ENCODE measurements around the gene GPR148. TPM values are rescaled to one million over a fixed set of nuclear protein-coding genes. Genes with fewer than 3 reads are reported as not detected.

The GPR148 gene
- total and polyA plus RNA-seq, 5 donors from 2014 or later: not detected

- no peak within 1 kb of the TSS for H3K27ac Mint-ChIP-seq
- H3K9me3 Mint-ChIP-seq: peaks cover 0 to 1% (median 0%) of the 10 kb centered on the region in 7 donors
- H3K36me3 Mint-ChIP-seq: no peaks in the 10 kb centered on the region
- Histone ChIP-seq H3K27me3 (ENCODE audit: control insufficient read depth, insufficient read depth, low read length) (peaks cover 2% of the 10 kb centered on the region), H3K9me3 (ENCODE audit: control insufficient read depth in 2 of 2, low read length in 2 of 2) (no peaks in the 10 kb centered on the region), H3K27ac (ENCODE audit: insufficient read depth, low read length, poor library complexity, severe bottlenecking) (no peak within 1 kb of the TSS), H3K4me1 (ENCODE audit: control insufficient read depth, insufficient read depth, low read length, poor library complexity, severe bottlenecking) (no peaks in the 10 kb centered on the region), H3K4me3 (ENCODE audit: low read depth, low read length) (no peak within 1 kb of the TSS), H3K36me3 (ENCODE audit: control insufficient read depth, insufficient read depth, low read length) (no peaks in the 10 kb centered on the region)
- ATAC-seq (ENCODE audit: low read depth in 2 of 2) (no peak), DNase-seq (no peak)
- H3K4me3 Mint-ChIP-seq: peak within 1 kb of the TSS in 3 of 4 donors; percentile 41 to 74 (median 50)
- peaks cover 0 to 10% (median 3%) of the 10 kb centered on the region in 4 donors for H3K4me1 Mint-ChIP-seq
- H3K27me3 Mint-ChIP-seq: peaks cover 63% of the 10 kb centered on the region
These were observed 26.6 kb downstream of the GPR148 start, which contains the start of gene AMER3 for GRCh38 chr2:130755256-130756052. AMER3 (plus strand) TSS chr2:130755540; CDS start chr2:130762073, 6,533 bp downstream.

GRCh38 chr2:130756053-130756873 lies 27.4 kb downstream of the GPR148 start:
- H3K36me3 ChIP-seq (ENCODE audit: control insufficient read depth, insufficient read depth, low read length): no peaks in the 10 kb centered on the region
- Mint-ChIP-seq H3K27ac (no peak overlapping the region), H3K36me3 (no peaks in the 10 kb centered on the region), H3K9me3 (peaks cover 0 to 1% (median 0%) of the 10 kb centered on the region in 7 donors), H3K27me3 (peaks cover 64% of the 10 kb centered on the region), H3K4me3 (peak overlapping the region in 2 of 4 donors; percentile 68 to 70), H3K4me1 (peaks cover 0 to 10% (median 3%) of the 10 kb centered on the region in 4 donors)
- peak in 1 of 2 donors; percentile 22 for ATAC-seq (ENCODE audit: low read depth in 2 of 2)
- no peak overlapping the region for H3K4me3 ChIP-seq (ENCODE audit: low read depth, low read length)
- peaks cover 2% of the 10 kb centered on the region for H3K27me3 ChIP-seq (ENCODE audit: control insufficient read depth, insufficient read depth, low read length)
- H3K27ac ChIP-seq (ENCODE audit: insufficient read depth, low read length, poor library complexity, severe bottlenecking): no peak overlapping the region
- no peaks in the 10 kb centered on the region for H3K4me1 ChIP-seq (ENCODE audit: control insufficient read depth, insufficient read depth, low read length, poor library complexity, severe bottlenecking)
- no peaks in the 10 kb centered on the region for H3K9me3 ChIP-seq (ENCODE audit: control insufficient read depth in 2 of 2, low read length in 2 of 2)
- no peak for DNase-seq

GRCh38 chr2:130756874-130757668 lies 28.2 kb downstream of the GPR148 start:
- Mint-ChIP-seq H3K4me3 (peak overlapping the region in 2 of 4 donors; percentile 68 to 70), H3K9me3 (peaks cover 0 to 1% (median 0%) of the 10 kb centered on the region in 7 donors), H3K36me3 (no peaks in the 10 kb centered on the region), H3K4me1 (peaks cover 0 to 10% (median 3%) of the 10 kb centered on the region in 4 donors), H3K27me3 (peaks cover 65% of the 10 kb centered on the region), H3K27ac (no peak overlapping the region)
- Histone ChIP-seq H3K27ac (ENCODE audit: insufficient read depth, low read length, poor library complexity, severe bottlenecking) (no peak overlapping the region), H3K27me3 (ENCODE audit: control insufficient read depth, insufficient read depth, low read length) (peaks cover 2% of the 10 kb centered on the region), H3K36me3 (ENCODE audit: control insufficient read depth, insufficient read depth, low read length) (no peaks in the 10 kb centered on the region), H3K9me3 (ENCODE audit: control insufficient read depth in 2 of 2, low read length in 2 of 2) (no peaks in the 10 kb centered on the region), H3K4me3 (ENCODE audit: low read depth, low read length) (no peak overlapping the region), H3K4me1 (ENCODE audit: control insufficient read depth, insufficient read depth, low read length, poor library complexity, severe bottlenecking) (no peaks in the 10 kb centered on the region)
- ATAC-seq (ENCODE audit: low read depth in 2 of 2): no peak
- no peak for DNase-seq

GRCh38 chr2:130759906-130760753 lies 31.3 kb downstream of the GPR148 start:
- Histone ChIP-seq H3K4me1 (ENCODE audit: control insufficient read depth, insufficient read depth, low read length, poor library complexity, severe bottlenecking) (no peaks in the 10 kb centered on the region), H3K9me3 (ENCODE audit: control insufficient read depth in 2 of 2, low read length in 2 of 2) (no peaks in the 10 kb centered on the region), H3K4me3 (ENCODE audit: low read depth, low read length) (no peak overlapping the region), H3K27me3 (ENCODE audit: control insufficient read depth, insufficient read depth, low read length) (peaks cover 2% of the 10 kb centered on the region), H3K27ac (ENCODE audit: insufficient read depth, low read length, poor library complexity, severe bottlenecking) (no peak overlapping the region), H3K36me3 (ENCODE audit: control insufficient read depth, insufficient read depth, low read length) (no peaks in the 10 kb centered on the region)
- Mint-ChIP-seq H3K27me3 (peaks cover 41% of the 10 kb centered on the region), H3K4me1 (peaks cover 0 to 7% (median 3%) of the 10 kb centered on the region in 4 donors), H3K36me3 (no peaks in the 10 kb centered on the region), H3K9me3 (peaks cover 0 to 1% (median 0%) of the 10 kb centered on the region in 7 donors), H3K4me3 (no peak overlapping the region), H3K27ac (no peak overlapping the region)
- DNase-seq (no peak), ATAC-seq (ENCODE audit: low read depth in 2 of 2) (no peak)

GRCh38 chr2:130760754-130761751 lies 32.2 kb downstream of the GPR148 start:
- DNase-seq (no peak), ATAC-seq (ENCODE audit: low read depth in 2 of 2) (no peak)
- Mint-ChIP-seq H3K27ac (no peak overlapping the region), H3K36me3 (no peaks in the 10 kb centered on the region), H3K4me3 (no peak overlapping the region), H3K27me3 (peaks cover 36% of the 10 kb centered on the region), H3K4me1 (peaks cover 0 to 7% (median 3%) of the 10 kb centered on the region in 4 donors), H3K9me3 (peaks cover 0 to 1% (median 0%) of the 10 kb centered on the region in 7 donors)
- no peak overlapping the region for H3K27ac ChIP-seq (ENCODE audit: insufficient read depth, low read length, poor library complexity, severe bottlenecking)
- H3K36me3 ChIP-seq (ENCODE audit: control insufficient read depth, insufficient read depth, low read length): no peaks in the 10 kb centered on the region
- H3K4me3 ChIP-seq (ENCODE audit: low read depth, low read length): no peak overlapping the region
- H3K27me3 ChIP-seq (ENCODE audit: control insufficient read depth, insufficient read depth, low read length): peaks cover 2% of the 10 kb centered on the region
- no peaks in the 10 kb centered on the region for H3K4me1 ChIP-seq (ENCODE audit: control insufficient read depth, insufficient read depth, low read length, poor library complexity, severe bottlenecking)
- H3K9me3 ChIP-seq (ENCODE audit: control insufficient read depth in 2 of 2, low read length in 2 of 2): no peaks in the 10 kb centered on the region

- no peaks in the 10 kb centered on the region for H3K27me3 ChIP-seq (ENCODE audit: control insufficient read depth, insufficient read depth, low read length)
- H3K27ac ChIP-seq (ENCODE audit: insufficient read depth, low read length, poor library complexity, severe bottlenecking): no peak overlapping the region
- Mint-ChIP-seq H3K27ac (no peak overlapping the region), H3K9me3 (no peaks in the 10 kb centered on the region), H3K4me3 (no peak overlapping the region), H3K36me3 (no peaks in the 10 kb centered on the region), H3K27me3 (peaks cover 27% of the 10 kb centered on the region), H3K4me1 (peaks cover 0 to 4% (median 1%) of the 10 kb centered on the region in 4 donors)
- ATAC-seq (ENCODE audit: low read depth in 2 of 2): no peak
- no peaks in the 10 kb centered on the region for H3K36me3 ChIP-seq (ENCODE audit: control insufficient read depth, insufficient read depth, low read length)
- no peak for DNase-seq
- no peak overlapping the region for H3K4me3 ChIP-seq (ENCODE audit: low read depth, low read length)
- no peaks in the 10 kb centered on the region for H3K9me3 ChIP-seq (ENCODE audit: control insufficient read depth in 2 of 2, low read length in 2 of 2)
- H3K4me1 ChIP-seq (ENCODE audit: control insufficient read depth, insufficient read depth, low read length, poor library complexity, severe bottlenecking): no peaks in the 10 kb centered on the region
These were observed 33.4 kb downstream of the GPR148 start for GRCh38 chr2:130762031-130762909.
